ENCODE data around the gene RBM41.
"Not testable (repeated sequence)": the region's sequence is repeated elsewhere in the genome, so short reads cannot be mapped to it uniquely, and the experiment has no call there.

The RBM41 gene

DNA sequence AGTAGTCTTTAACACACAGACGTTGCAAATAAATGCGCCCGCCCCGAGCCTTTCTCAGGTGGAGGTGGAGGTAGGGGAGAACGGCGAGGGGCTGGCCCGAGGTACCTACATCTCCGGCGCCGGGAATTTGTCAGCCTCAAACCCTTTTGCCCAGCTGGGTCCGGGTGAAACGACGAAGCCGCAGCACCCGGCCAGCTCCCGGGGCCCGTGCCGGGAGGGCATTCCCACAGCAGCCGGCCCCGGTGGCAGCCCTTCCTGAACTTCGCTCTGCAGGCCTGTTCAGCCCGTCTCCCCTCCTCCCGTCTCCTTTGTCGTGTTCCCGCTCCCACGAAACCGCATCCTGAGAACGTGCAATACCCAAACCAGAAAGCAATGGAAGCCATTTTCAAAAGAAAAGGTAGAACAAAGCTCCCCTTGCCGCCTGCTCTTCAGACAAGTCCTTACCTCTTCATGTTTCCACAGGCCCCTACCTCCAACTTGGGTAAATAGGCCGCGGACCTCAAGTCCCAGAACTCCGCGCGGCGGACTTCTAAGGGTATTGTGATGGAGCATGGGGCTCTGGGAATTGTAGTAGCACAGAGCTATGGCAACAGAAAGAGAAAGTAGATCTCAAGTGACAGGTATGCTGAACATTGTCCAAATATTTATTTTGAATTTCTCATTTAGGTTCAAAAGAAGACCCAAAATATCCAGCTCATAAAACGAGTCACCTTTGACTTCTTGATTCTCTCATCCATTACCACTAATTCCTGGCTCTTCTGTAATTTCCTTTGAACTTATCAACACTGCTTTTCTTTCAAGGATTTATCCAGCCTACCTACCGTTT, at the start of gene RBM41:
TSS of gene RBM41 (minus strand) at position 501 of the 826 bp plus-strand sequence. CDS start at position 452, 49 bp downstream.
- peak; percentile 70 for DNase-seq

GRCh38 chrX:107168257-107168656, 49.6 kb upstream of the RBM41 start:
- DNase-seq: no peak

GRCh38 chrX:107167163-107167921, 48.7 kb upstream of the RBM41 start:
- DNase-seq: no peak

DNA sequence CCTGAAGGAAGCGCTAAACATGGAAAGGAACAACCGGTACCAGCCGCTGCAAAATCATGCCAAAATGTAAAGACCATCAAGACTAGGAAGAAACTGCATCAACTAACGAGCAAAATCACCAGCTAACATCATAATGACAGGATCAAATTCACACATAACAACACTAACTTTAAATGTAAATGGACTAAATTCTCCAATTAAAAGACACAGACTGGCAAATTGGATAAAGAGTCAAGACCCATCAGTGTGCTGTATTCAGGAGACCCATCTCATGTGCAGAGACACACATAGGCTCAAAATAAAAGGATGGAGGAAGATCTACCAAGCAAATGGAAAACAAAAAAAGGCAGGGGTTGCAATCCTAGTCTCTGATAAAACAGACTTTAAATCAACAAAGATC, 39.0 kb upstream of the RBM41 start:
- DNase-seq: not testable (repeated sequence)

GRCh38 chrX:107155621-107156430, 37.2 kb upstream of the RBM41 start:
- DNase-seq: not testable (repeated sequence)

DNA sequence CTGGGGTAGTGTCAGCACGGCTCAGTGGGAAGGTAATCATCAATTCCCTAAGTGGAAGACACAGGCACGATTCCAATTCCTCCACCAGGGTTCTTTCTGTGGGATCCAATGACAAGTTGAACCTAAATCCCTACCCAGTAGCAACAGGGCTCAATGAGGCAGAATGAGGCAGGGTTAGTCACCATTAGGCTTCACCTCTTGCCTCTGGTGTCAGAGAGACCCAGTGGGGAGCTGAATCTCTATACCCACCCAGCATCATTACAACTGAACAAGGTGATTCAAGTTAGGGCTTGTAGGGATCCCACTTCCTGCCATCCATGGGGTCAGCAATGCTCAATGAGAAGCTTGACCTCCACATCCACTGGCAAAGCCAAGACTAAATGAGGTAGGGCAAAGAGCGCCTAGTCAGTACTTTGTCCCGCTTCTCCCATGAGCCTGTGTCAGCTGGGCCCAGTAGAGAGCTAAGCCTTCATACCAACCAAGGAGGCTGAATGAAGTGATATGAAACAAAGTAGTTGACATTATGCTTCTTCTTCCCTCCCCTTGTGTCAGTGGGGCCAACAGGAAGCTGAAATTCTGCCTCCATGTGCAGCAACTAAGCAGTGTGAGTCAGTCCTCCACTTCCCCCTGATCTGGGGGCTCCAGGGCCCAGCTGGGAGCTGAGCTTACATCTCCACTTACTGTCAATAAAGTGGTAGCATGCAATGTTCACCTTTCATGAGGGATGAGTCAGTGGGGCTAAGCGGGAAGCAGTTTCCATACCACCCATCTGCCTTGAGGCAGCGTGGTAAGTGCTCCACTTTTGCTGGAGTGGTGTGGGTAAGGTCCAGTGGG, 36.4 kb upstream of the RBM41 start:
- no peak for DNase-seq

DNA sequence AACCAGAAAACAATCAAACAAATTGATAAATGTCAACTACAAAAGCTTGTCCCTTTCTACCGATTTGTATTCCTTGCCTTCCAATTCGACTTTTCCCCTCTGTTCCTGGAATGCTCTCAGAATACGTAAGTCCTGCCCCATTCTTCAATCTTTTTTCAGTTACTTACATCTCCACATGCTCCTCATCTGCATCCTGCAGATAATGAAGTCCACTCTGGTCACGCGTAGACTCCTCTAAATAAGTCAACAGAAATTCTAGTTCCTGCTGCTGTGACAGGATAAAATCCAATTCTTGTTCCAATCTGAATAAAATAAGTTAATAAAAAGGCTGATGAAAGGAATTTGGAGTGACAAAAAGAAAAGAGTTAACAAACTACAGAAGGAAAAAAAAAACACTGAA, 34.4 kb upstream of the RBM41 start:
- DNase-seq: no peak

DNA sequence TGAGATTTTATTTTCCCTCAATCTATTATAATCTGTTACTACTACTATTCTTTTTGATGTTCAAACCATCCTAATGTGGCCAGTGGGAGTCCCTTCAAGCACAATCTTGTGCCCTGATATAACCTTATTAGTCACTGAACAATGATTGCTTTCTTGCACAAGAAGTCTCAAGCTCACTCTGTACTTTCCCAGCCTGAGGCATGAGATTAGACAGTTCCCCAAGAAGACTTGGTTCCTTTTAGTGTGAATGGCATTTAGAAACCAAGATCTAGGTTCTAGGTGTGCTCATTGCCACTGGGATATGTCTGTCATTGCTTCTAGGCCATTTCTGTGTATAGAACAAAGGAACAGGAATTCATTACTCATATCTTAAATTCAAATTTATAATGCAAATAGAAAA, 28.0 kb upstream of the RBM41 start:
- no peak for DNase-seq

GRCh38 chrX:107135965-107136307, 17.3 kb upstream of the RBM41 start:
- DNase-seq: no peak

DNA sequence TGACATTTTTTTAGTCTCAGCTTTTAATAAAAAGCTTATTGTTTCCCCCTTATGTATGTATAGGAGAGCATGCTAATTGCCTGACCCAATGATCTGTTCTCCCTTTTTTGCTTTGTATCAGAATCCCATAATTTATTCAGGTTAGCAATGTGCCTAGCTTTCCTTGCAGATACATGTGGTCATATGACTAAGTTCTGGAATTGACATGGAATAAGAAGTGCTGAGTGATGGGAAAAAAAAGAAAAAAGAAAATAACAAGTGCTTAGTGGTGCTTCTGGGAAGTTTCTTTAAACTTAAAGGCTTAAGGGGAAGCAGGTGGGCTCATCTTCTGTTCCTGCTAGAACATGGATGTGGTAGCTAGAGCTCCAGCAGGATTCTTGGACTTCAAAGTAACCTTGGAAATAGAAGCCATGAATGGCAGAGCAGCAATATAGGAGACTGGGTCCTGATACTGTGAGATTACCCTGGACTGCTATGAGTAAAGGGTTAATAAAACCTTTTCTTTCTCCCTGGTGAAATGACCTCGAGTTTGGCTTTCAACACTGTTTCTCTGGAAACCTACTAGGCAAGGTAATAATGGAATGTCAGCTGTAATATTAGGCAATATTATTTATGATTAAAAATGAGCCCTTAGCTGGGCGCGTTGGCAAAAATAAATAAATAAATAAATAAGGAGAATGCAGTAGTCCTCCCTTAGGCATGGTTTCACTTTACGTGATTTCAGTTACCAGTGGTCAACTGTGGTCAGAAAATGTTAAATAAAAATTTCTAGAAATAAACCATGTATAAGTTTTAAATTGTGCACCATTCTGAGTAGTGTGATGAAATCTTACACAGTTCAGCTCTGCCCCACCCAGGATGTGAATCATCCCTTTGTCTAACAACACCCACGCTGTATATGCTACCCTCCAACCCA, 16.7 kb upstream of the RBM41 start:
- DNase-seq: no peak

- DNase-seq: no peak
These were observed 5.1 kb upstream of the RBM41 start for GRCh38 chrX:107123750-107124149.

DNA sequence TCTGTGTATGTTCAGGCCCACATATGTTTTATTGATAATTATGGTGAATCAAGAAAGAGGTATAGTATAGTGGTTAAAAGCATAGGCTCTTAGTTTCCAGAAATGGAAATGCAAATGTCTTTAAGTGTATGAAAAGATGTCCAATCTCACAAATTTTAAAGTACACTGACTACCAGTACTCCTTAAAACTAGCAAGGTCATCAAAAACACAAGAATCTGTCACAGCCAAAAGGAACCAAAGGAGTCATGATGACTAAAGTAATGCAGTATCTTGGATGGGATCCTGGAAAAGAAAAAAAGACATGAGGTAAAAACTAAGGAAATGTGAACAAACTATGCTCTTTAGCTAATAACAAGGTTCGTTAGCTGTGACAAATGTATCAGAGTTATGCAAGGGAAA, 661 bp upstream of the RBM41 start:
- DNase-seq: no peak

GRCh38 chrX:107117993-107118321, 665 bp downstream of the RBM41 start:
- DNase-seq: no peak

DNA sequence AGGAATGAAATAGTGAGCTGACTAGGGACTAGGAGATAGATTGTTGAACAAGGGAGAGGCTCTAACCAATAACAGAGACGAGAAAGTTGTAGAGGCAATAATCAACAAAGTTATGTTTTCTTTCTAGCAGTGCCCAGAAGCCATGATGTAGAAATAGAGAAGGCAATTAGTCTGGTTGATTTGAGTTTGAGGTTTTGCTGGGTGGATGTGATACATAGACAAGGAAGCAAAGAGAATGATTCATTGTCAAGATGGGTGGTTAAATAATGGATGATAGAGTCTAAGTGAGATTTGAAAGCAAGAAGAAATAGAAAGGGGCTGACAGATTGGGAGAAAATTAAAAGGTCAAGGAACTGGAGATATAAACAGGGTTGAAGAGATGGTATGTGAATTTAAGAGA, 11.2 kb downstream of the RBM41 start:
- DNase-seq: no peak

DNA sequence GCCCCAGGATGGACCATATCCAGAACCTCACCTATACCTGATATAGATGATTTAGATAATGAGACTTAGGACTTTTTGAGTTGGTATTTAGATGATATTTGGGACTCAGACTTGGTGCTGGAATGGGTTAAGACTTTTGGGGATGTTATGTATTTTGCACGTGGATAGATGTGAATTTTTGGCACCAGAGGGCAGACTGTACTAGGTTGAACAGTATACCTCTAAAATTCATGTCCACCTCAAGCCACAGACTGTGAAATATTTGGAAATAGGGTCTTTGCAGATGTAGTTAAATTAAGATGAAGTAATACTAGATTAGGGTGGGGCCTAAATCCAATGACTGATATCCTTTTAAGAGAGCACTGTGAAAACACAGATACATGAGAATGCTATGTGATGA, 15.6 kb downstream of the RBM41 start:
- no peak for DNase-seq

- DNase-seq: no peak
These were observed 42.5 kb downstream of the RBM41 start for GRCh38 chrX:107076158-107076557.

- not testable (repeated sequence) for DNase-seq
These were observed 60.9 kb downstream of the RBM41 start for GRCh38 chrX:107057731-107058130.

DNA sequence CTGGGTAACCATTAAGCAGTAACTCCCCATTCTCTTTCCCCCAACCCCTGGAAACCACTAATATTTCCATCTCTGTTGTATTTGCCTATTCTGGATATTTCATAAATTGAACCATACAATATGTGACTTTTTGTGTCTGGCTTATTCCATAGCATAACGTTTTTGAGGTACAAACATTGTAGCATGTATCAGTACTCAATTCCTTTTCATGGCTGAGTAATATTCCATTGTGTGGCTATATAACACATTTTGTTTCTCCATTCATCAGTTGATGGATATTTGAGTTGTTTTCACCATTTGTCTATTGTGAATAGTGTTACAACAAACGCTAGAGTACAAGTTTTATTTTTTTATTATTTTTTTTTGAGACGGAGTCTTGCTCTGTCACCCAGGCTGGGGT, 63.6 kb downstream of the RBM41 start:
- no peak for DNase-seq

DNA sequence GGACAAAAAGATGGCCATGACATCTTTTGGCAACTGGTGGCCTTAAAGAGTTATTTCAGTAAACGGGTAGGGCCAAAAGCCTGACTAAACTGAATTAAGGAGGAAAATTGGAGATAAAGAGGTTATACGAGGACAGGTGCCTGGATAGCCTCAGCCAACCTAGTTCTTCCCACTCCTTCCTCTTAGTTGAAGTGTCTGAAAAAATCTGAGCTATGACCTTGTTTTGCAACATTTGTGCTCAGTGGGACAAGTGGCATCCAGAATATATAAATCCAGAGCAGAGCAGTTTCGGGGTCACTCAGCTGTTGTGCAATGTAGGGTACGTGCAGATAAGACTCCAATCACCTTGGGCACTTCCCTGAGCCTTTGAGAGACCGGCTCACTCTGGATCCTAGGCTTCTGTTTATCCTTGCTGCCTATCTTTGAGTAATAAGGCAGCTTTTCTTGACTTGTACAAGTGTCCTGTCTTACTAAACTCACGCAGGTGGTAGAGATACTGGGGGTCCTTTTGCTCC, 68.4 kb downstream of the RBM41 start:
- no peak for DNase-seq

DNA sequence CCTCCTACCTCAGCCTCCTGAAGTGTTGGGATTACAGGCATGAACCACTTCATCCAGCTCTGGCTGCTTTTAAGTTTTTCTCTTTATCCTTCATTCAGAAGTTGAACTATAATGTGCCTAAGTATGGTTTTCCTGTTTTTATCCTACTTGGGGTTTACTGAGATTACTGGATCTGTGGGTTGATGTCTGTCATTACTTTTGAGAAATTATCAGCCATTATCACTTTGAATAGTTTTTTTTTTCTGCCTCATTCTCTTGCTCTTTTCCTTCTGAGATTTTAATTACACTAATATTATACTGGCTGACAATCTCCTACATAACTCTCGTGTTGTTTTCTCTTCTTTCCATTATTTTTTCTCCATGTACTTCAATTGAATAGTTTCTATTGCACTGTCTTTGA, 71.0 kb downstream of the RBM41 start:
- DNase-seq: no peak

DNA sequence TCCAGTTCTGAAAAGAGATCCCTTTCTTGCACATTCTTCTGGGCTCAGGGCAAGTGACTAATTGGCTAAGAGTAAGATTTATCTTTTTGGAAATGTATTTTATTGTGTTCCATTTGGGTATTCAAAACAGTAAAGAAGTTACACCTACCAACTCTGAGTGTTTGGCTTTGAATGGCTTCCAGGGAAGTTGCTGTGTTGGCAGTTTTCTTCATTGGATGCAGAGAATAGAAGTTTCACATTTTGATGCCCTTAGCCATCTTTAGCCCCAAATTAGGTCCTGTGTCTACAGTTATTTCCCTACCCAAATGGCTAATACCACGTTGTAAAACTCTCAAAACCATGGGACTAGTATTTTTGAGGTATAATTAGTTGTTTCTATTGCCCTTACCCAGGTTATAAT, 88.9 kb downstream of the RBM41 start:
- no peak for DNase-seq

Data from activated T-cell treated with anti-CD3 and anti-CD28 coated beads, Interleukin-2, amount 50 U/mL, for 1 hour (primary cell).